Measurements from ENCODE around the gene ABT1.

The ABT1 gene

DNA sequence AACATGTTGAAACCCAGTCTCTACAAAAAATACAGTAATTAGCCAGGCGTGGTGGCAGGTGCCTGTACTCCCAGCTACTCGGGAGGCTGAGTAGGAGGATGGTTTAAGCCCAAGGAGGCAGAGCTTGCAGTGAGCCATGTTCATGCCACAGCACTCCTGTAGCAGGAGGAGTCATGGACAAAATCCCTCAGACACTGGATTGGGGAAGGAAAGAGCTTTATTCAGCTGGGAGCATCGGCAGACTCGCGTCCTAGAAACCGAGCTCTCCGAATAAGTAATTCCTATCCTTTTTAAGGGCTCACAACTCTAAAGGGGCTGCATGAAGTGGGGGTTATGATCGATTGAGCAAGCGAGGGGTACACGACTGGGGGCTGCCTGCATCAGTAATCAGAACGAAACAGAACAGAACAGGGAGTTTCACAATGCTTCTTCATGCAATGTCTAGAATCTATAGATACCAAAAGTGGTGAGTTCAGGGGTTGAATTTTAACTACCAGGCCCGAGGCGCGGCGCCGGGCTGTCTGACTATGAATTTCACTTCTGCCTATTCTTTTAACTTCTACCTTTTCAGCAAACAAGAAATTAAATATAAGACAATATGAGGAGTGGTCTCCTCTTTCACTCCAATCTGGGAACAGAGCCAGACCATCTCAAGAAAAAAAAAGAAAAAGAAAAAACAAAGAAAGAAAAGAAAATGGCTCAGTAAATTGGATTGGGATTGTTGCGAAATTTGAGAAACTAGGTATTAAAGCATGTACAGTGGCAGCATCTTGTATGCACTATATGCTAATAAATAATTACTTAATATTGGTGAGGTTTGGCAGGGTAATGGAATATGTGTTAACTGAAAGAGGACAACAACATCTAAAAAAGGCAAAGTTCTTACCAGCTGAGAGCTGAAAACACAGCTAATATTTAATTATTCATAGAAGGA lies 35.0 kb upstream of the ABT1 start:
- CTCF ChIA-PET, result interaction anchor here (1.0 to 2.1 kb wide), 4 partner anchors 10 to 222 kb away, joined by 3 to 7 read pairs (median 5); no protein-coding TSS in a partner anchor
- H3K4me3 ChIP-seq (ENCODE audit: low read depth, low read length), result no peak overlapping the region
- POLR2A ChIA-PET, result no interaction called here
- no peak for DNase-seq (ENCODE audit: low read depth, low spot score)
- no peak for TF ChIP-seq CTCF (IDR thresholded peaks at IDR 0.05; ENCODE audit: insufficient read depth, low read length, missing control alignments)

DNA sequence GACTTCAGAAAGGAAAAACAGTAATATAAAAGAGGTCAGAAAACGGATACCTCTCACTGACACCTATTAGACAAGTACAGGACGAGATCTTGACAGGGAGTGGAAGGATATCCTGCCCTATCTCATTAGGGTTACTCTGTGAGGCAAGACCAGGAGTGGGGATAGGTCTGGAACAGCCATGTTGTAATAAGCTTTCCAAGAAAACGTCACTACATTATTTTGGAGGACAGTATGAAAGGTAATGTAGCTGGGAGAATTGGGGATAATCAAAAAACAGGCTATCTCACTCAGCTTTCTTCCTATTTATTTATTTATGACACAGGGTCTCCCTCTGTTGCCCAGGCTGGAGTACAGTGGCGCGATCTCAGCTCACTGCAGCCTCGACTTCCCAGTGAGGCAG lies 33.3 kb upstream of the ABT1 start:
- H3K4me3 ChIP-seq (ENCODE audit: low read depth, low read length), result no peak overlapping the region
- TF ChIP-seq CTCF (IDR thresholded peaks at IDR 0.05; ENCODE audit: insufficient read depth, low read length, missing control alignments), result no peak
- CTCF ChIA-PET, result interaction anchor here (1.0 to 2.2 kb wide), 4 partner anchors 9 to 222 kb away, joined by 3 to 10 read pairs (median 4); no protein-coding TSS in a partner anchor
- POLR2A ChIA-PET, result no interaction called here
- no peak for DNase-seq (ENCODE audit: low read depth, low spot score)

DNA sequence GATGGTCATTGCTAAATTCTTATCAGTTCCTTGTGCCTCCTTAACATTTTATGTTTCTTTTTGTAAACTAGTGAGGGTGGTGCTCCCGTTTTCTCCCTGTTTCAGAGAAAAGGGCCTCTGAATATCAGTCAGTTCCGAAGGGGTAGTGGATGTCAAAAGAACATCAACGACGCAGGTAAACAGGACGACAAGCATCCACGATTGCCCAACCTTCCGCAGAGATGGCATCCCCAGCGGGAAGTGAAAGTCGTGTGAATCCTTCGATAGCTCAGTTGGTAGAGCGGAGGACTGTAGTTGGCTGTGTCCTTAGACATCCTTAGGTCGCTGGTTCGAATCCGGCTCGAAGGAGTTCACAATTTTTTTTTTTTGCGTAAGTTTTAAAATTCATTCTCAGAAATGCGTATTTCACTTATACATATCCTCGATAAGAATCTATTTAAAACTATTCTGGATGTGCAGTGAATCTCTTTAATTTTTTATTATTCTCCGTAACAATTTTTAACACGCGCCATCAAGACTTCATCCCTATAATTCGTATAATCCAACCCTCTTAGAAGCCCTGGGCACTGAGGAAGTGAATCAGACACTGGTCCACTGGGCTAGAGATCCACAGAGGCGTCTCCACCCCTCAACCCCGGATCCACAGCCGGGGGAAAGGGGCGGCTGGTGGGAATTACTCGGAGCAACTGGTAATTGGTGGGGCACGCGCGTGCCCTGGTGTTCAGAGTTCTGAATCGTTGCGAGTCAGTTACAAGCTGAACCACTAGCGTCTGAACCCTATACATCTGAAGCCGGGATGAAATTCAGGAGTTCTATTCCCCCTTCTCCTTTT lies 27.9 kb upstream of the ABT1 start:
- CTCF ChIA-PET, result interaction anchor here (1.3 to 20.3 kb wide), 8 partner anchors 12 to 247 kb away, joined by 3 to 380 read pairs (median 8); partner anchors contain the start of gene ABT1
- POLR2A ChIA-PET, result interaction anchor here (0.6 to 2.3 kb wide), 3 partner anchors 12 to 317 kb away, joined by 3 to 7 read pairs (median 4); a partner anchor contains a TSS
- no peak for DNase-seq (ENCODE audit: low read depth, low spot score)
- peak; percentile 18 for TF ChIP-seq CTCF (IDR thresholded peaks at IDR 0.05; ENCODE audit: insufficient read depth, low read length, missing control alignments)
- H3K4me3 ChIP-seq (ENCODE audit: low read depth, low read length), result peak overlapping the region; percentile 80

DNA sequence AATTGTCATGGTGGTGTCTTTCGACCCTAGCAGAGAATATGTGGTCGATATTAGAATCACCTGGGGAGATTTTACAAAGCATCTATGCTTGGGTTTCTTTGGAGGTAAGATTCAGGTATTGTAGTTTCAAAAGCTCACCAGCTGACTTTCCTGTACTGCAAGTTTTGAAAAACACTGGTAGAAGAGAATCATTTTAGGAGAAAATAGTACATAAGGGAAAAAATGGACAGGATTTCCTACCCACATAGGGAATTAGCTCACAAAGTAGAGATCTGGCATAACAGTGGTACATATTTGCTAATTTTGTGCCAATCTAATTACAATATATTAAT lies 27.4 kb upstream of the ABT1 start:
- TF ChIP-seq CTCF (IDR thresholded peaks at IDR 0.05; ENCODE audit: insufficient read depth, low read length, missing control alignments), result no peak
- DNase-seq (ENCODE audit: low read depth, low spot score), result no peak
- ChIA-PET CTCF (interaction anchor here (1.3 to 20.3 kb wide), 8 partner anchors 13 to 247 kb away, joined by 3 to 380 read pairs (median 8); partner anchors contain the start of gene ABT1), POLR2A (interaction anchor here (1.1 to 2.3 kb wide), 2 partner anchors 13 to 95 kb away, joined by 4 to 7 read pairs; no protein-coding TSS in a partner anchor)
- H3K4me3 ChIP-seq (ENCODE audit: low read depth, low read length), result peak overlapping the region; percentile 80

- DNase-seq (ENCODE audit: low read depth, low spot score), result no peak
- CTCF ChIA-PET, result interaction anchor here (1.3 to 20.3 kb wide), 8 partner anchors 14 to 248 kb away, joined by 3 to 380 read pairs (median 8); partner anchors contain the start of gene ABT1
- TF ChIP-seq CTCF (IDR thresholded peaks at IDR 0.05; ENCODE audit: insufficient read depth, low read length, missing control alignments), result no peak
- H3K4me3 ChIP-seq (ENCODE audit: low read depth, low read length), result no peak overlapping the region
- POLR2A ChIA-PET, result interaction anchor here (2.3 kb wide), 1 partner anchor 14 kb away, joined by 7 read pairs; no protein-coding TSS in a partner anchor
Observed at GRCh38 chr6:26570027-26570809, 26.5 kb upstream of the ABT1 start.
